Activated B cell treated with CpG ODN at 0.5 μM for 24 hours (primary cell): ENCODE measurements around the gene FECH. TPM values are rescaled to one million over a fixed set of nuclear protein-coding genes. Genes with fewer than 3 reads are reported as not detected.

Source experiments
- ATAC-seq: fragments of 200-7000 bp; cut with Tn5 transposase; one replicate; pipeline ENCODE4 v1.10.0; 2021; ENCODE audit warnings: low read depth, mild to moderate bottlenecking, moderate library complexity
- CTCF ChIA-PET: fragments of 350-600 bp; sonication (Branson Sonifier 250); formaldehyde crosslinking; loops from one replicate; lab custom pipeline; 2021; ENCODE audit warnings: antibody characterized with exemption; lab: Charles Lee
- POLR2A ChIA-PET: fragments of 350-600 bp; sonication (Branson Sonifier 250); formaldehyde crosslinking; loops from one replicate; lab custom pipeline; 2021; ENCODE audit warnings: antibody characterized with exemption; lab: Charles Lee
- DNase-seq: peaks from one replicate; pipeline ENCODE4 v3.0.0; 2022
- H3K27ac Mint-ChIP-seq: one replicate; pipeline ENCODE4 v1.8.0; 2020; ENCODE audit warnings: mixed read lengths
- H3K27me3 Mint-ChIP-seq: one replicate; pipeline ENCODE4 v1.8.0; 2021; ENCODE audit warnings: mixed read lengths
- H3K36me3 Mint-ChIP-seq: one replicate; pipeline ENCODE4 v1.8.0; 2021; ENCODE audit warnings: low read depth, mixed read lengths
- H3K4me1 Mint-ChIP-seq: one replicate; pipeline ENCODE4 v1.8.0; 2021; ENCODE audit warnings: mixed read lengths
- H3K4me3 Mint-ChIP-seq: one replicate; pipeline ENCODE4 v1.8.0; 2020; ENCODE audit warnings: mild to moderate bottlenecking, mixed read lengths
- H3K9me3 Mint-ChIP-seq: one replicate; pipeline ENCODE4 v1.8.0; 2020; ENCODE audit warnings: mixed read lengths
- intact Hi-C: fragments of 100-400 bp; cut with micrococcal nuclease; formaldehyde crosslinking; loops from one replicate; pipeline ENCODE4 v1.15.1; 2024
- total RNA-seq: library from RNA; stranded (reverse); gene quantifications from 2 replicates; pipeline ENCODE4 v1.2.3, GENCODE V29; 2022
- TF ChIP-seq, protein P1 (sequence below): fragments of 200-600 bp; IDR thresholded peaks from one replicate; pipeline ENCODE4 v1.8.0; 2022; ENCODE audit warnings: antibody characterized with exemption, mild to moderate bottlenecking

The FECH gene
- total RNA-seq, 1 donor from 2014 or later: 9.2 TPM

DNA sequence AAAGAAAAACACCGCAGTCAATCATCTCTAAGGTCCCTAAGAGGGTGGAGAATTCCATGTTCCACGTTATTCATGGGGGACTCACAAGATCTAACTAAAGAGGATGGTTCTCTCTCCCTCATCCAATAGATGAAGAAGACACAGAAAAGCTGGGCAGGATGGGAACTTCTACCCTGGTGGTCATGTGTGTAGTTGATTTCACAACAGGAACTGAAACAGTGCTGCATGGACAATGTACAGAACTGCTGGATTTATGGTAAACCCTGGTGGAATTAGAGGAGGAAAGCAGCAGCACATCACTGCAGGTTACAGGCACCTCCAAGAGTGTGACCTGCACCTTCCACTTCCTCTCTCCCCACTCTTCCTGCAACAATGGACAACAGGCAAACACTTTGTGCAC lies 31.4 kb downstream of the FECH start:
- intact Hi-C loops: no loop called here
- CTCF ChIA-PET: no interaction called here

DNA sequence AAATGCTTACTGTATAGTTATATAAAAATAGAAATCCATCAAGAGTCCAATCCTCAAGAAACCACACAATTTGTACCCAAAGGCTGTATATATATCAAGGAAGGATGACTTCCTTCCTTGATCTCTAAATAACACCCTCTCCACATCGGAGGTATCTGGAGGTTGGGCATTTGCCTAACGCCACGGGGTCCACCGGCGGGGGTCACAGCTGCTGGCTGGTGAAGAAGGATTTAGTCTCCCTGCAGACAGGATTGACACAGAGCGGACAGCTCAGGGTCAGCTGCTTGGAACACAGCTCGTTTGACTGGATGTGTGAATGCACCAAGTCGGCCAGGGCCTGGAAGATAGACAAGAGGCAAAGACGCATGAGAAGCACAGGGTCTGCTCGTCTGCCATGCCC lies 36.0 kb downstream of the FECH start:
- CTCF ChIA-PET: no interaction called here
- POLR2A ChIA-PET: no interaction called here
- intact Hi-C loops: no loop called here
- H3K4me1 Mint-ChIP-seq: peaks cover 4% of the 10 kb centered on the region
- no peaks in the 10 kb centered on the region for H3K27me3 Mint-ChIP-seq
- ATAC-seq (no peak), DNase-seq (no peak)
- H3K36me3 Mint-ChIP-seq: peaks cover 27% of the 10 kb centered on the region
- no peak overlapping the region for H3K4me3 Mint-ChIP-seq
- H3K9me3 Mint-ChIP-seq: no peaks in the 10 kb centered on the region
- TF ChIP-seq, protein P1, sequence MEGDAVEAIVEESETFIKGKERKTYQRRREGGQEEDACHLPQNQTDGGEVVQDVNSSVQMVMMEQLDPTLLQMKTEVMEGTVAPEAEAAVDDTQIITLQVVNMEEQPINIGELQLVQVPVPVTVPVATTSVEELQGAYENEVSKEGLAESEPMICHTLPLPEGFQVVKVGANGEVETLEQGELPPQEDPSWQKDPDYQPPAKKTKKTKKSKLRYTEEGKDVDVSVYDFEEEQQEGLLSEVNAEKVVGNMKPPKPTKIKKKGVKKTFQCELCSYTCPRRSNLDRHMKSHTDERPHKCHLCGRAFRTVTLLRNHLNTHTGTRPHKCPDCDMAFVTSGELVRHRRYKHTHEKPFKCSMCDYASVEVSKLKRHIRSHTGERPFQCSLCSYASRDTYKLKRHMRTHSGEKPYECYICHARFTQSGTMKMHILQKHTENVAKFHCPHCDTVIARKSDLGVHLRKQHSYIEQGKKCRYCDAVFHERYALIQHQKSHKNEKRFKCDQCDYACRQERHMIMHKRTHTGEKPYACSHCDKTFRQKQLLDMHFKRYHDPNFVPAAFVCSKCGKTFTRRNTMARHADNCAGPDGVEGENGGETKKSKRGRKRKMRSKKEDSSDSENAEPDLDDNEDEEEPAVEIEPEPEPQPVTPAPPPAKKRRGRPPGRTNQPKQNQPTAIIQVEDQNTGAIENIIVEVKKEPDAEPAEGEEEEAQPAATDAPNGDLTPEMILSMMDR: no peak
- H3K27ac Mint-ChIP-seq: no peak overlapping the region

More for the DNA sequence above, 31.4 kb downstream of the FECH start:
- peaks cover 40% of the 10 kb centered on the region for H3K36me3 Mint-ChIP-seq
- no peaks in the 10 kb centered on the region for H3K4me1 Mint-ChIP-seq
- POLR2A ChIA-PET: no interaction called here
- ATAC-seq (no peak), DNase-seq (no peak)
- no peak overlapping the region for H3K4me3 Mint-ChIP-seq
- H3K27me3 Mint-ChIP-seq: no peaks in the 10 kb centered on the region
- no peaks in the 10 kb centered on the region for H3K9me3 Mint-ChIP-seq
- H3K27ac Mint-ChIP-seq: no peak overlapping the region
- TF ChIP-seq, protein P1: no peak

DNA sequence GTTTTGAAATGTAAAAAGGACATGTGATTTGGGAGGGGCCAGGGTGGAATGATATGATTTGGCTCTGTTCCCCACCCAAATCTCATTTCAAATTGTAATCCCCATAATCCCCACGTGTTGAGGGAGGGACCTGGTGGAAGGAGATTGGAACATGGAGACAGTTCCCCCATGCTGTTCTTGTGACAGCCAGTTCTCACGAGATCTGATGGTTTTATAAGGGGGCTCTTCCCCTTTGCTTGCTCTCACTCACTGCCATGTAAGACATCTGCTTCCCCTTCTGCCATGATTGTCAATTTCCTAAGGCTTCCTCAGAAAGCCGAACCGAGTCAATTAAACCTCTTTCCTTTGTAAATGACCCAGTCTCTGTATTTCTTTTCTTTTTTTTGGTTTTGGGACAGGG lies 39.2 kb downstream of the FECH start:
- no peaks in the 10 kb centered on the region for H3K9me3 Mint-ChIP-seq

DNA sequence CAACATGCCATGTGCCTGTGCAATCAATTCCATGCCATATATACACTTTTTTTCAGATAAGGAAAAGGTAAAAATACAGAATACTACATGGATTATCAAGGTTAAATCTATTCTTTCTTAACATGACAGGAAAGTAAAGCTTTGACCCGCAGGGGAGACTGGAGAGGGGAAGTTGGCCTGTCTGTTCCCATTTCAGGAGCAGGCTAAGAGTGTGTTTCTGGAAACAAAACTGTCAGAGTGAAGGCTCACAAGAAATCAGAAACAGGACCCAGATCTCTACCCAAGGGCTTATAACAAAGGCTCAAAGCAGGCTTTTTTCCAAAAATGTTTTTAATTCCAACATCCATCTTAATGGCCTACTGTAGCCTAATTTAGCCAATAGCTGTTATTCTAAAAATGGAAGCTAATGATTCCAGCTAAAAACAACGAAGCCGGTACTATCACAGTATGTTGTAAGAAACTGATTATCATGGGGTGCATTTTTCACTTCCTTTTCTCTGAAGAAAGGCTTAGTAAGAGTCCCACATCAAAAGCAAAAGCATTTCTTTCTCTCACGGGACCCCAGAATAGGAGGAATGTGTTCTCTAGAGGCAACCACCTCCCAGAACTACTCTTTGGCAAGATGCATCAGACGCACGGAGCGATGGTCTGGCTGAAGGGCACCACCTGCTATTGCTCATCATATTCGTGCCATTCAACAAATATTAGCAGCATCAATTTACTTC lies 41.4 kb downstream of the FECH start:
- no peak overlapping the region for H3K27ac Mint-ChIP-seq
- ATAC-seq (no peak), DNase-seq (no peak)
- no peaks in the 10 kb centered on the region for H3K27me3 Mint-ChIP-seq
- no peak overlapping the region for H3K4me3 Mint-ChIP-seq
- H3K4me1 Mint-ChIP-seq: peaks cover 12% of the 10 kb centered on the region
- peaks cover 4% of the 10 kb centered on the region for H3K36me3 Mint-ChIP-seq
- POLR2A ChIA-PET: interaction anchor here (0.5 kb wide), 1 partner anchor 214 kb away, joined by 9 read pairs; no protein-coding TSS in a partner anchor
- TF ChIP-seq, protein P1: no peak
- CTCF ChIA-PET: no interaction called here
- intact Hi-C loops: no loop called here
- H3K9me3 Mint-ChIP-seq: no peaks in the 10 kb centered on the region

More for the DNA sequence above, 39.2 kb downstream of the FECH start:
- TF ChIP-seq, protein P1: no peak
- H3K4me1 Mint-ChIP-seq: peaks cover 12% of the 10 kb centered on the region
- no peak overlapping the region for H3K27ac Mint-ChIP-seq
- ATAC-seq (no peak), DNase-seq (no peak)
- no peaks in the 10 kb centered on the region for H3K27me3 Mint-ChIP-seq
- CTCF ChIA-PET: no interaction called here
- no peak overlapping the region for H3K4me3 Mint-ChIP-seq
- POLR2A ChIA-PET: no interaction called here
- intact Hi-C loops: no loop called here
- peaks cover 13% of the 10 kb centered on the region for H3K36me3 Mint-ChIP-seq

DNA sequence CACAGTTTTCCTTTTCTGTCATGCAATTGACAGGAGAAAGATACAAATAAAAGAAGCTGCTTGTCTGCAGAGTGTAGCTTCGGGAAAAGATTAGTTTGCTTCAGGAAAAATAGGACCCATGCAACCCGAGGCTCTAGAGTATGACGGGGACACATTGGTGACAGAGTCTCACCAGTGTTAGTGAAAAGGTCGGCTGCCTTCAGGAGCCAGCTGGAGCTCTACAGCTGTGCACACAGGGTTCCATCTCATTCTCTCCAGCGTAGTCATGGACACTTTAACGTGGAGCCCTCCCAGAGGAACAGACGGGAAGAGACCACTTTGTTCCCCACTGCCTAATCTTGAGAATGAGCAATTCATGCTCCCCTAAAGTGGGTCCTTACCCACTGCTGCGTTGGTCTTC lies 42.9 kb downstream of the FECH start:
- ChIA-PET CTCF (interaction anchor here (0.7 kb wide), 1 partner anchor 19 kb away, joined by 4 read pairs; no protein-coding TSS in a partner anchor), POLR2A (no interaction called here)
- Mint-ChIP-seq H3K4me1 (peaks cover 12% of the 10 kb centered on the region), H3K27ac (no peak overlapping the region), H3K9me3 (no peaks in the 10 kb centered on the region), H3K27me3 (no peaks in the 10 kb centered on the region), H3K4me3 (no peak overlapping the region), H3K36me3 (no peaks in the 10 kb centered on the region)
- no peak for ATAC-seq
- intact Hi-C loops: no loop called here
- TF ChIP-seq, protein P1: no peak
- DNase-seq: no peak
